T-helper 2 cell treated with Interferon-gamma antibody and Interleukin-4, amounts not matched to agents 5 μg/mL and 100 μg/mL, for 36 hours (primary cell): ENCODE data around the gene ATF7IP2.

Source experiments
- DNase-seq: peaks from one replicate; pipeline ENCODE4 v3.0.0; 2021; ENCODE audit warnings: low spot score
- H3K27ac Mint-ChIP-seq: one replicate; pipeline ENCODE4 v1.8.0; 2021; ENCODE audit warnings: mild to moderate bottlenecking, mixed read lengths
- H3K27me3 Mint-ChIP-seq: one replicate; pipeline ENCODE4 v1.8.0; 2021; ENCODE audit warnings: low read depth, mixed read lengths
- H3K36me3 Mint-ChIP-seq: one replicate; pipeline ENCODE4 v1.8.0; 2021; ENCODE audit warnings: low read depth, mixed read lengths
- H3K4me1 Mint-ChIP-seq: one replicate; pipeline ENCODE4 v1.8.0; 2021; ENCODE audit warnings: low read depth, mixed read lengths
- H3K4me3 Mint-ChIP-seq: one replicate; pipeline ENCODE4 v1.8.0; 2022; ENCODE audit warnings: mild to moderate bottlenecking, moderate library complexity, mixed read lengths
- H3K9me3 Mint-ChIP-seq: one replicate; pipeline ENCODE4 v1.8.0; 2021; ENCODE audit warnings: mixed read lengths

ATF7IP2 gene

GRCh38 chr16:10519929-10520868 is 134.3 kb downstream of the ATF7IP2 start:
- no peaks in the 10 kb centered on the region for H3K36me3 Mint-ChIP-seq
- no peak overlapping the region for H3K4me3 Mint-ChIP-seq
- no peaks in the 10 kb centered on the region for H3K27me3 Mint-ChIP-seq
- peaks cover 2% of the 10 kb centered on the region for H3K4me1 Mint-ChIP-seq
- H3K27ac Mint-ChIP-seq = no peak overlapping the region
- no peaks in the 10 kb centered on the region for H3K9me3 Mint-ChIP-seq
- DNase-seq = no peak

DNA sequence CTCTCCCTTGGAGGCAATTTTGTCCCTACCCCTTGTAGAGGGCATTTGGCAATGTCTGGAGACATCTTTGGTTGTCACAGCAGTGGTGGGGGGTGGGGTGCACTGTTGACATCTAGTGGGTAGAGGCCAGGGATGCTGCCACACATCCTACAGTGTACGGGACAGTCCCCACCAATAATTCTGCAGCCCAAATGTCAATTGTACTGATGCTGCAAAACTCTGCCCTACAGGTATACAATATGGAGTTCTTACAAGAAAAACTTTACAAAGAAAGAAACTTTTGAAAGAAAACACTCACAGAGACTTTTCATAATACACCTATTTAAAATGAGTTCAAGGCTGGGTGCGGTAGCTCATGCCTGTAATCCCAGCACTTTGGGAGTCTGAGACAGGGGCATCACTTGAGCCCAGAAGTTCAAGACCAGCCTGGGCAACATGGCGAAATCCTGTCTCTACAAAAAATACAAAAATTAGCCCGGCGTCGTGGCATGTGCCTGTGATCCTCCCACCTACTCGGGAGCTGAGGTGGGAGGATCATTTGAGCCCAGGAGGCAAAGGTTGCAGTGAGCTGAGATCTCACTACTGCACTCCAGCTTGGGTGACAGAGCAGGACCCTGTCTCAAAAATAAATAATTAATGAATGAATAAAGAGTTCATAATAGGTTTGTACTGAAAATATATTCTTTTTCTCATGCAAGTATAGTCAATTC is 135.2 kb downstream of the ATF7IP2 start:
- no peaks in the 10 kb centered on the region for H3K27me3 Mint-ChIP-seq
- H3K4me1 Mint-ChIP-seq = peaks cover 2% of the 10 kb centered on the region
- no peak overlapping the region for H3K27ac Mint-ChIP-seq
- no peak for DNase-seq
- no peaks in the 10 kb centered on the region for H3K9me3 Mint-ChIP-seq
- no peak overlapping the region for H3K4me3 Mint-ChIP-seq
- H3K36me3 Mint-ChIP-seq = no peaks in the 10 kb centered on the region

DNA sequence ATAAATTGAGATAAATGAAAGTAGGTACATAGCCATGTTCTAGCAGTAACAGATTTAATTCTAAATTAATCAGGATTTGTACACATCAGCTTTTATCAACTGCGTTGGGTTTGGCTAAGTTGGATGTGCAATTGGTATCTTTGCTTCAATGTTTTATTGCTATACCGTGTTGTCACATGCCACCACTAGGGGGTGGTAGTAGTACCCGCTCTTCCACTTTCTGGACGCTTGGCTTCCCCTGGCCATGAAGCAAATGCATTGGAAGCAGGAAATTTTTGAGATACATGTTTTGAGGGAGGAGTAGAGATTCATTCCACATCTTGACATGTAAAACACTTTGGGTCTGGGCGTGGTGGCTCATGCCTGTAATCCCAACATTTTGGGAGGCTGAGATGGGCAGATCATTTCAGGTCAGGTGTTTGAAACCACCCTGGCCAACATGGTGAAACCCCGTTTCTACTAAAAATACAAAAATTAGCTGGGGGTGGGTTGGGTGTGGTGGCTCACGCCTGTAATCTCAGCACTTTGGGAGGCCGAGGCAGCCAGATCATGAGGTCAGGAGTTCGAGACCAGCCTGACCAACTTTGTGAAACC is 135.9 kb downstream of the ATF7IP2 start:
- Mint-ChIP-seq H3K27me3 (no peaks in the 10 kb centered on the region), H3K36me3 (no peaks in the 10 kb centered on the region), H3K4me3 (no peak overlapping the region), H3K27ac (no peak overlapping the region), H3K4me1 (peaks cover 2% of the 10 kb centered on the region), H3K9me3 (no peaks in the 10 kb centered on the region)
- peak; percentile 19 for DNase-seq

GRCh38 chr16:10522966-10523365 is 137.1 kb downstream of the ATF7IP2 start:
- no peak overlapping the region for H3K27ac Mint-ChIP-seq
- no peaks in the 10 kb centered on the region for H3K36me3 Mint-ChIP-seq
- peaks cover 2% of the 10 kb centered on the region for H3K4me1 Mint-ChIP-seq
- no peaks in the 10 kb centered on the region for H3K27me3 Mint-ChIP-seq
- H3K9me3 Mint-ChIP-seq = no peaks in the 10 kb centered on the region
- H3K4me3 Mint-ChIP-seq = no peak overlapping the region
- DNase-seq = no peak

DNA sequence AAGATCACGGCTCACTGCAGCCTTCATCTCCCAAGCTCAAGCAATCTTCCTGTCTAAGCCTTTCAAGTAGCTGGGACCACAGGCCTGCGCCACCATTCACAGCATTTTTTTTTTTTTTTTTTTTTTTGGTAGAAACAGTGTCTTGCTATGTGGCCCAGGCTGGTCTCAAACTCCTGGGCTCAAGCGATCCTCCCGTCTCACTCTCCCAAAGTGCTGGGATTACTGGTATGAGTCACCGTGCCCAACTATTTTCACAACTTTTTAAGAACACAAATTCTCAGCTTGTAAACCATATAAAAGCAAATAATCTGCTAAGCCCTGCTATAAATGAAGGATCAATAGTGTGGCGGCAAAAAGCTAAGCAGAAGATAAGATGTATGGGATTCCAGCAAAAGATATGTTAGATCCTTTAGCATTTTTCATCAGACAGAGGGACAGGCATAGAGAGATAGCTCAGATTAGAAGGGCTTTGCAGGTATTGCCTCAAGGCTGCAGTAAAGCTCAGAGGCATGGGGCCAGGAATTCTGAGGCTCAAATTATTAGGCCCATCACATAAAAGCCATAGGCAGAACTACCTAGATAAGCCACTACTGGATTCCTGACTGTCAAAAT is 139.5 kb downstream of the ATF7IP2 start:
- Mint-ChIP-seq H3K4me3 (no peak overlapping the region), H3K27ac (no peak overlapping the region)

DNA sequence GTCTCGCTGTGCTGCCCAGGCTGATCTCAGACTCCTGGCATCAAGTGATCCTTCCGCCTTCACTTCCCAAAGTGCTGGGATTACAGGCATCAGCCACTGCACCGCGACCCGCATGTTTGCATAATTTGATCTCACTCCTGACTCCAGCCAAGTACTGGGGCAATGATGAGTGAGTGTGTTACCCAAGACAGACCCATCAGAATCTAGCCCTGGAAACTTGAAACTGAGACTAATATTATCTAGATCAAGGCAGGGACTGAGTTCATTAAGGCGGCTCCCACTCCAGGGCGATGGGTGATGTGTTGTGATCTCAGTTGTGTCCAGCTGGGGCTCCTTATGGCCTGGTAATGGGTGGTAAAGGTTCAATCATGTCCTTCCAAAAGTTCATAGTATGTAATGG is 141.1 kb downstream of the ATF7IP2 start:
- H3K36me3 Mint-ChIP-seq = no peaks in the 10 kb centered on the region

More for the DNA sequence above, 139.5 kb downstream of the ATF7IP2 start:
- Mint-ChIP-seq H3K9me3 (no peaks in the 10 kb centered on the region), H3K36me3 (no peaks in the 10 kb centered on the region), H3K27me3 (no peaks in the 10 kb centered on the region), H3K4me1 (peaks cover 2% of the 10 kb centered on the region)
- no peak for DNase-seq

DNA sequence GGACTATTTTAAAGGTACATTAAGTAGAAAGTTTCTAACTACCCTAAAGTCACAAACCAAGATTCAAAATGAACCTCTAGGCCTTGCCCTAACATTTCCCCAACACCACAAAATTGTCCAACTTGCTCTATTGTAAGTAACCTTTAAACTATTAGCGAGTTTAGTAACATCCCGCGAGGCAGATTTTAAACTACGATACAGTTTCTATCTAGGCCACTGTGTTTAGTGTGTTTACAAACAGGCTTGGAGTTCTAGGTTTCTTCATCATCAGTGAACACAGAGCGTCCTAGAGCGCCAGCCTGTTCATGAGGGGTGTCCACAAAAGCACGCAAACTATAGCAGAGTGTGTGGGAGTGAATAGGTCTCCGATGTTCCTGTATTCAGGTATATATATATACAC is 142.8 kb downstream of the ATF7IP2 start:
- Mint-ChIP-seq H3K27ac (no peak overlapping the region), H3K27me3 (no peaks in the 10 kb centered on the region), H3K4me3 (no peak overlapping the region), H3K9me3 (no peaks in the 10 kb centered on the region), H3K4me1 (no peaks in the 10 kb centered on the region), H3K36me3 (no peaks in the 10 kb centered on the region)
- no peak for DNase-seq

More for the DNA sequence above, 141.1 kb downstream of the ATF7IP2 start:
- DNase-seq = no peak
- no peaks in the 10 kb centered on the region for H3K4me1 Mint-ChIP-seq
- H3K27me3 Mint-ChIP-seq = no peaks in the 10 kb centered on the region
- H3K9me3 Mint-ChIP-seq = no peaks in the 10 kb centered on the region
- H3K27ac Mint-ChIP-seq = no peak overlapping the region
- no peak overlapping the region for H3K4me3 Mint-ChIP-seq

DNA sequence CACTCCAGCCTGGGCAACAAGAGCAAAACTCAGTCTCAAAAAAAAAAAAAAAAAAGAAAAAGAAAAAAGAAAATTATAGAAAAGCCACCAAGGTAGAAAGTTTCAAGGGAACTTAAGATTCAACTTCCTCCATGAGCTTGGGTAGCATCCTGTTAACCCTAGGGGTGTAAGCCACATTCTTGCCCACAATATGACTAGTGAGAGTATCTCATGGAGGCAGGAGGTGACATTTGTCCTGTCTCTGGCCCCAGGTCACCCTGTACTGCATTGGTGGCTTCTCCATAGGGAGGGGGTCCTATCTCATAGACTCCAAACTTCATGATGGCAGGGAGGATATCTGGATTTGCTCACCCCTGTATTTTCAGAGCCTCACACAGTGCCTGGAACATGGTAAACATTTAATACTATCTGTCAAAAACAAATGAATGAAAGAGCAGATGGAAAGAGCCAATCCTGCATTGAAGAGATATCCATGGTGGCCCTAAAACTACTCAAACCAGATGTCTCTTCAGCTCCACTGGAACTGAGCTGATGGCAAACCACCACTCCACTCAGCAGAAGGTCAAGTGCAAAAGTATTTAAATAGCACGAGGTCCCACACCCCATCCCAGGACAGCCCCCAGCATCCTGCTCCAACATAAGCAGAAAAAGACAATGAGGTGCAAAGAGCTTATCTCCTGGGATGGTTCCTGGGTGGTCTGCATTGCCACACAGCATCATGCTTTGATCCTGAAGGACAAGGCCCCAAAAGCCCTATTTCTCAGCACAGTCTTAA is 144.2 kb downstream of the ATF7IP2 start:
- DNase-seq = no peak

DNA sequence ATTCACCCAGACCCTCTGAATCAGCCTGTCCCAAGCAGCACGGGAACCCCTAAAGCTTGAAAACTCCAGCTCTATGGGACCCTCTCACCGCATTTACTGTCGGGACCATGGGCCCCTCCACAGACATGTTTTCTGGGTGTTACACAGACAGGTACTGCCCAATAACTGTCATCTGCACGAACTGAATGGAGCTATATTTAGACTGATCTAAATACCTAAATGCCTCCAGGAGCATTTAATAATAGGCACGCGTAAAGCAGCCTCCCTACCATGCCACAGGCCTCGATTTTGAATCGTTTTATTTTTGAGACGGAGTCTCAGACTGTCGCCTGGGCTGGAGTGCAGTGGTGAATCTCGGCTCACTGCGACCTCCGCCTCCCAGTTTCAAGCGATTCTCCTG is 144.8 kb downstream of the ATF7IP2 start:
- no peaks in the 10 kb centered on the region for H3K36me3 Mint-ChIP-seq
- no peaks in the 10 kb centered on the region for H3K9me3 Mint-ChIP-seq
- no peaks in the 10 kb centered on the region for H3K27me3 Mint-ChIP-seq
- DNase-seq = no peak
- no peak overlapping the region for H3K27ac Mint-ChIP-seq
- no peak overlapping the region for H3K4me3 Mint-ChIP-seq
- H3K4me1 Mint-ChIP-seq = no peaks in the 10 kb centered on the region

More for the DNA sequence above, 144.2 kb downstream of the ATF7IP2 start:
- Mint-ChIP-seq H3K27me3 (no peaks in the 10 kb centered on the region), H3K9me3 (no peaks in the 10 kb centered on the region), H3K4me1 (no peaks in the 10 kb centered on the region), H3K27ac (no peak overlapping the region), H3K36me3 (no peaks in the 10 kb centered on the region), H3K4me3 (no peak overlapping the region)

- no peak overlapping the region for H3K4me3 Mint-ChIP-seq
- no peak overlapping the region for H3K27ac Mint-ChIP-seq
- H3K36me3 Mint-ChIP-seq = no peaks in the 10 kb centered on the region
- no peaks in the 10 kb centered on the region for H3K4me1 Mint-ChIP-seq
- DNase-seq = no peak
- H3K27me3 Mint-ChIP-seq = no peaks in the 10 kb centered on the region
- no peaks in the 10 kb centered on the region for H3K9me3 Mint-ChIP-seq
Observed at GRCh38 chr16:10531582-10531981, 145.7 kb downstream of the ATF7IP2 start.
